Stimulated activated CD4-positive, alpha-beta T cell treated with anti-CD3 and anti-CD28 coated beads, TNF-alpha, amount 100 ng/mL, for 48 hours (primary cell): ENCODE results near the gene CTAGE4.
"Not testable (repeated sequence)": the region's sequence is repeated elsewhere in the genome, so short reads cannot be mapped to it uniquely, and the experiment has no call there.

Experiments used
- DNase-seq, 3 donors: peaks; one replicate each; pipeline ENCODE4 v3.0.0-alpha.2; 2020; ENCODE audit warnings: low read depth in 3 of 3

Gene CTAGE4

GRCh38 chr7:144183166-144183565 lies at the start of gene CTAGE4:
Gene CTAGE4 (plus strand): TSS chr7:144183466. CDS start chr7:144183504, 38 bp downstream.
- DNase-seq = not testable (repeated sequence)

GRCh38 chr7:144134116-144134515 lies 49.1 kb upstream of the CTAGE4 start:
- no peak for DNase-seq

GRCh38 chr7:144137501-144137900 lies 45.8 kb upstream of the CTAGE4 start:
- no peak for DNase-seq

- DNase-seq = no peak
These were observed 41.1 kb upstream of the CTAGE4 start for GRCh38 chr7:144142187-144142586.

- no peak for DNase-seq
These were observed 38.8 kb upstream of the CTAGE4 start for GRCh38 chr7:144144426-144144825.

GRCh38 chr7:144148224-144148827 lies 34.9 kb upstream of the CTAGE4 start:
- DNase-seq = no peak

- no peak for DNase-seq
These were observed 24.4 kb upstream of the CTAGE4 start for GRCh38 chr7:144158861-144159260.

GRCh38 chr7:144164784-144165183 lies 18.5 kb upstream of the CTAGE4 start:
- no peak for DNase-seq

GRCh38 chr7:144171594-144172350 lies 11.5 kb upstream of the CTAGE4 start:
- not testable (repeated sequence) for DNase-seq

- no peak for DNase-seq
These were observed 8.7 kb upstream of the CTAGE4 start for GRCh38 chr7:144174613-144175012.

- not testable (repeated sequence) for DNase-seq
These were observed 4.7 kb upstream of the CTAGE4 start for GRCh38 chr7:144178380-144179164.

- not testable (repeated sequence) for DNase-seq
These were observed 4.1 kb upstream of the CTAGE4 start for GRCh38 chr7:144179165-144179479.

- DNase-seq = not testable (repeated sequence)
These were observed 4.6 kb downstream of the CTAGE4 start for GRCh38 chr7:144187848-144188247.

GRCh38 chr7:144188578-144189171 lies 5.4 kb downstream of the CTAGE4 start:
- not testable (repeated sequence) for DNase-seq

GRCh38 chr7:144193782-144194181 lies 10.5 kb downstream of the CTAGE4 start:
- not testable (repeated sequence) for DNase-seq

- DNase-seq = not testable (repeated sequence)
These were observed 11.2 kb downstream of the CTAGE4 start for GRCh38 chr7:144194453-144194852.

- not testable (repeated sequence) for DNase-seq
These were observed 12.1 kb downstream of the CTAGE4 start, which contains the start of gene ARHGEF35 for GRCh38 chr7:144195212-144195872. Gene ARHGEF35 (minus strand): TSS chr7:144195833. CDS start chr7:144188383, 7,450 bp downstream.

- DNase-seq = not testable (repeated sequence)
These were observed 15.7 kb downstream of the CTAGE4 start for GRCh38 chr7:144198934-144199333.

GRCh38 chr7:144201978-144202377 lies 18.7 kb downstream of the CTAGE4 start:
- DNase-seq = not testable (repeated sequence)

GRCh38 chr7:144203086-144203485 lies 19.8 kb downstream of the CTAGE4 start:
- not testable (repeated sequence) for DNase-seq

GRCh38 chr7:144205306-144205705 lies 22.0 kb downstream of the CTAGE4 start:
- not testable (repeated sequence) for DNase-seq
